PFSK-1 (cell line): Measurements from ENCODE around the gene POU2F1.

ENCODE experiments used
- POLR2AphosphoS5 ChIP-seq: IDR thresholded peaks from 2 replicates; pipeline ENCODE4 v1.6.1; 2012; ENCODE audit warnings: low read depth, mild to moderate bottlenecking, control low read depth, low read length, moderate library complexity
- REST ChIP-seq, 2 experiments: IDR thresholded peaks; 2 replicates each; pipeline versions ENCODE4 v1.6.1 to v1.8.0; 2011 to 2012; ENCODE audit warnings: low read depth in 2 of 2, low read length in 2 of 2, control low read depth in 1 of 2, inconsistent platforms in 1 of 2, mild to moderate bottlenecking in 1 of 2, moderate library complexity in 1 of 2; ENCODE audit not compliant: insufficient read depth in 1 of 2
- SIN3A ChIP-seq: IDR thresholded peaks from 2 replicates; pipeline ENCODE4 v1.6.1; 2012; ENCODE audit warnings: mild to moderate bottlenecking, low read length, moderate library complexity, borderline replicate concordance; ENCODE audit not compliant: insufficient read depth
- TAF1 ChIP-seq: IDR thresholded peaks from 2 replicates; pipeline ENCODE4 v1.6.1; 2012; ENCODE audit warnings: low read length, control low read depth, borderline replicate concordance; ENCODE audit not compliant: insufficient read depth

- TF ChIP-seq SIN3A: no peak
- no peak for TF ChIP-seq POLR2AphosphoS5
- TF ChIP-seq TAF1: no peak
- no peak for TF ChIP-seq REST (IDR thresholded peaks at IDR 0.05; ENCODE audit: insufficient read depth in 1 of 2, low read depth in 2 of 2, low read length in 2 of 2)
Observed at GRCh38 chr1:167471568-167471967, 250.9 kb downstream of the POU2F1 start.
